ENCODE results near the gene TRPM8. TPM values are rescaled to one million over a fixed set of nuclear protein-coding genes. Genes with fewer than 3 reads are reported as not detected.
"Not testable (repeated sequence)": the region's sequence is repeated elsewhere in the genome, so short reads cannot be mapped to it uniquely, and the experiment has no call there.

TRPM8 gene
- total RNA-seq (2014; rRNA removed; shearing (Covaris generic)) = 0.31 TPM in 1 of 2 replicates, not detected in the other

DNA sequence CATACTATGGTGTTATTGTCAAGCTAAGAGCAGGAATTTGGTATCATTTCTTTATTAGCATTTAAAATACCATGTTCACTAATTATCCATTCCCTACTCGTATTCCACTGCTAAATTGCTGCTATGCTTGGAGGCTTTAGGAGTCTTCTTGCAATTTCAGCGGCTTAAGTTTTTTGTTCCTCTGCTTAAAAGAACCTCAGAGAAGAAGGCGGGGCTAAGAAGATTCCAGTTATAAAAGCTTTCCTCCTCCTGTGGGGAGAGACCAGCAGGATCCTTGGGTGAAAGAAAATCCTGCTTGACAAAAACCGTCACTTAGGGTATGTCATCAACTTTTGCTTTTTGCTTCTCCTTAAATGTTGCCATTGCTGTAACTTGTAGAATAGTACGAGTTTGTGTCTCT is at the start of gene TRPM8:
Gene TRPM8 (plus strand): TSS at position 258 of the 400 bp plus-strand sequence. CDS start 9,165 bp downstream, outside the sequence.
- no peaks in the 10 kb centered on the region for H3K36me3 ChIP-seq (replicated peaks; ENCODE audit: control insufficient read depth, insufficient read depth, low read length)
- H3K4me3 ChIP-seq (ENCODE audit: insufficient read depth, low read depth, low read length) = no peak within 1 kb of the TSS
- peak; percentile 57 for DNase-seq
- no peaks in the 10 kb centered on the region for H3K27me3 ChIP-seq (ENCODE audit: control insufficient read depth, insufficient read depth, low read length)

DNA sequence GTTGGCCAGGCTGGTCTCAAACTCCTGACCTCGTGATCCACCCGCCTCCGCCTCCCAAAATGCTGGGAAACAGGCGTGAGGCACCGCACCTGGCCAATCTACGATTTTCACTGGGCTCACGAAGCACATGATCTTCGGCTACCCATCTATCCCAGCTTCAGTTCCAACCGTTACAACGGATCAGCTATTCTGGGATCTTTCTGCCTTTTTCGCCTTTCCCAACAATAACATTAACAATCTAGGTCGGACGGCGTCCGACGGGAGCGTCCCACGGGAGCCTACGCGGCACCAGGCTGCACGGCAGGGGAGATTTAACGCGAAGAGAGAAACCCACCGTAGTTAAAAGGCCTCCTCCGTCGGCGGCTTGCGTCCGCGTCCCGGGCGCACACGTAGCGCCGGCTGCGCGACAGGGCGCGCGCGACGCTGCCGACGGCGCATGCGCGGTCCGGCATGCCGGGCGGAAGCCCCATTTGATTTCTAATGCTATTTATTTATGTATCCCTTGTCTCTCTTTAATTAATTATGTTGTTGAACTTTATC is 49.1 kb upstream of the TRPM8 start, which contains the start of gene MSL3B:
Gene MSL3B (minus strand): TSS at position 394 of the 540 bp plus-strand sequence.
- Histone ChIP-seq H3K27me3 (ENCODE audit: control insufficient read depth, insufficient read depth, low read length) (no peaks in the 10 kb centered on the region; the same call in 1 of the 2 replicates), H3K4me3 (ENCODE audit: insufficient read depth, low read depth, low read length) (peak within 1 kb of the TSS; percentile 61)
- peak; percentile 90 for DNase-seq

DNA sequence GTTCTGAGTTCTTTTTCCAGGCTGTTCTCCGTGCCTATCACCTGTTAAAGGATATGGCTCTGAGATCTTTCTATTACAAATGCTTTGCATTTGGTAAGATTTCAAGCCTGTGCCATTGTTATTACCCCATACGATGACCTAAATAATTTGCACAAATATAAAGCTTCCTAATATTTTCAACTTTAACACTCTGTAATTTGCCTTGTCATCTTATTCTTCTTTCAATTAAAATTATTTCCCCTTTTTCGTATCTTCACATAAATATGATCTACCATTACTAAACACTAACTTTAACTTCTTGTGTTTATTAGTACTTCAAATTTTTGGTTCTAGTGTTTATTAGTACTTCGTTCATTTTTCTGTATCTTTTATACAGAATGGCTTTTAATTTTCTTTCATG is 45.7 kb upstream of the TRPM8 start:
- Histone ChIP-seq H3K36me3 (replicated peaks; ENCODE audit: control insufficient read depth, insufficient read depth, low read length) (peaks cover 6% of the 10 kb centered on the region), H3K27me3 (ENCODE audit: control insufficient read depth, insufficient read depth, low read length) (no peaks in the 10 kb centered on the region; the same call in 1 of the 2 replicates), H3K4me3 (ENCODE audit: insufficient read depth, low read depth, low read length) (no peak overlapping the region)
- DNase-seq = no peak

More for the DNA sequence above, 49.1 kb upstream of the TRPM8 start, which contains the start of gene MSL3B:
- peaks cover 7% of the 10 kb centered on the region for H3K36me3 ChIP-seq (replicated peaks; ENCODE audit: control insufficient read depth, insufficient read depth, low read length)

DNA sequence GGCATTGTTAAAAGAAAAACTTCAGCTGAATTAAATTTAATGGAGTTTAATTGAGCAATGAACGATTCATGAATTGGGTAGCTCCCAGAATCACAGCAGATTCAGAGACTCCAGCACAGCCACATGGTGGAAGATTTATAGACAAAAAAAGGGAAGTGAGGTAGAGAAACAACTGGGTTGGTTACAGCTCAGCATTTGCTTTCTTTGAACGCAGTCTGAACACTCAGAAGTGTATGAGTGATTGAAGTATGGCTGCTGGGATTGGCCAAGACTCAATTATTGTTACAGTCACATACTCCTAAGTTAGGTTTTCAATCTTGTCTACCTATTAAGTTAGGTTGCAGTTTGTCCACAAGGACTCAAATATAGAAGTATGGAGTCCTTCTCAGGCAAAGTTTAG is 45.0 kb upstream of the TRPM8 start:
- H3K4me3 ChIP-seq (ENCODE audit: insufficient read depth, low read depth, low read length); H3K27me3 ChIP-seq (ENCODE audit: control insufficient read depth, insufficient read depth, low read length); DNase-seq; H3K36me3 ChIP-seq (replicated peaks; ENCODE audit: control insufficient read depth, insufficient read depth, low read length): not testable (repeated sequence)

DNA sequence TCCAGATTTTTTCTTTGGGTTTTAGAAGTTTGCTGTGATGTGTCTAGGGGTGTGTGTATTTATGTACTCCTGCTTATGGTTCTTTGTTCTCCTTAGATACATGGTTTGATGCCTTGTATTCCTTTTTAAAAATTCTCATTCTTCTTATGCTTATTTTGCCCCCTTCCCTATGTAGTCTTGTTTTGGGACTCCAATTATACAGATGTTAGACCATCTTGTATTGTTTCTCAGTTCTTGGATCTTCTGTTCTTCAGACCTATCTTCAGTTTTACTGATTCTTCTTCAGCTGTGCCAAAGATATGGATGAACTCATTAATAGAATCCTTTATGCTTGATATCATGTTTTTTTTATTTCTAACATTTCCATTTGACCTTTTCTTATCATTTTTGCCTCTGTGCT is 34.8 kb upstream of the TRPM8 start:
- no peak for DNase-seq
- no peaks in the 10 kb centered on the region for H3K27me3 ChIP-seq (ENCODE audit: control insufficient read depth, insufficient read depth, low read length)
- no peak overlapping the region for H3K4me3 ChIP-seq (ENCODE audit: insufficient read depth, low read depth, low read length)
- H3K36me3 ChIP-seq (replicated peaks; ENCODE audit: control insufficient read depth, insufficient read depth, low read length) = no peaks in the 10 kb centered on the region

DNA sequence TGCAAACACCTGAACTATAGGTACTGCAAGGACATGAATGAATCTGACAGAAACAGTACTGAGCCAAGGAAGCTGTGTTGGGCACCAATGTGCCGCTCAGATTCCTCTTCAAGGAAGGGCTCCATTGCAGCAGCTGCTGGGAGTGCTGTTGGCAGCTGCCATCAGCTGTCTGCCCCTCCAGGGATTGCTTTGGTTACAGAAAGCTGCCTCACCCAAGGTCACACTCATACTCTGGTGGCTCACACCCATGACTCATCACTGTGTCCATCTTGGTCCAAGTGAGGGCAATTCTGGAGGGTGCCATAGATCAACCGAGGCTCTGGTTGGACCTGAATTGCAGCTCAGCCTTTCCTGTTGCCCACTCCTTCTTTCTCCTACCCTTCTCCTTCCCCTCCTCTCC is 24.4 kb upstream of the TRPM8 start:
- no peaks in the 10 kb centered on the region for H3K36me3 ChIP-seq (replicated peaks; ENCODE audit: control insufficient read depth, insufficient read depth, low read length)
- H3K27me3 ChIP-seq (ENCODE audit: control insufficient read depth, insufficient read depth, low read length) = no peaks in the 10 kb centered on the region
- H3K4me3 ChIP-seq (ENCODE audit: insufficient read depth, low read depth, low read length) = no peak overlapping the region
- DNase-seq = no peak

GRCh38 chr2:233896253-233896652 is 20.9 kb upstream of the TRPM8 start:
- not testable (repeated sequence) for H3K4me3 ChIP-seq (ENCODE audit: insufficient read depth, low read depth, low read length); H3K27me3 ChIP-seq (ENCODE audit: control insufficient read depth, insufficient read depth, low read length); DNase-seq; H3K36me3 ChIP-seq (replicated peaks; ENCODE audit: control insufficient read depth, insufficient read depth, low read length)

DNA sequence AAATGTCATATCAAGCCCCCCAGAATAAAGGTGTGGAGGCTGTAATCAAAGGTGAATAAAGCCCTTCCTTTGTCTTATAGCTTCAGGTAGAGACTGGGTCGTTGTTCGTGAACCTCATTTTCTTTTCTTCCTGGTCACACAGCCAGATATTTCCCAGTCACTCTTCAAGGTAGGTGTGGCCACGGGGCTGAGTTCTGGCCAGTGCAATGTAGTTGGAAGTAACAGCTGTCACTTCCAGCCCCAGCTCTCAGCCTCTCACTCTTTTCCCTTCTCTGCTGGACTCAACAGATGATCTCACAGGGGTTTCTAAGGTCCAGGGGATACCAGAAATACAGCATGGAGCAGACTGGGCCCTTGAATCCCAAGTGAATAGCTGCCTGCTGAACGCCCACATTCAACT is 15.8 kb upstream of the TRPM8 start:
- no peak for DNase-seq
- H3K27me3 ChIP-seq (ENCODE audit: control insufficient read depth, insufficient read depth, low read length) = no peaks in the 10 kb centered on the region
- H3K4me3 ChIP-seq (ENCODE audit: insufficient read depth, low read depth, low read length) = no peak overlapping the region
- H3K36me3 ChIP-seq (replicated peaks; ENCODE audit: control insufficient read depth, insufficient read depth, low read length) = no peaks in the 10 kb centered on the region

DNA sequence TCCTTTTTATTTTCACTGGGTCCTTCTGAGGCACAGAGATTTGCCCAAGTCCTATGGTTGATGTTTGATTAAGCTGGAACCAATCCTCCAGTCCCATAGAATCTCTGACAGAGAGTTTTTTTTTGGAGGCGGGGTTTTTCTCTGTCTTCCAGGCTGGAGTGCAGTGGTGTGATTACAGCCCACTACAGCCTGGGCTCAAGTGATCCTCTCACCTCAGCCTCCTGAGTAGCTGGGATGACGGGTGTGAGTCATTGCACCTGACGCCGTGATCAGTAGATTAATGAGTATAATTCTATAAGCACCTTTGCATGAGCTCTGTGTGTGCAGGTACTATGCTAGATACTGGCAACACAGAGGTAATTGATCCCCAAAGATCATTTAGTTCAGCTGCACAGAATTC is 15.3 kb upstream of the TRPM8 start:
- no peak for DNase-seq
- no peaks in the 10 kb centered on the region for H3K27me3 ChIP-seq (ENCODE audit: control insufficient read depth, insufficient read depth, low read length)
- H3K36me3 ChIP-seq (replicated peaks; ENCODE audit: control insufficient read depth, insufficient read depth, low read length) = no peaks in the 10 kb centered on the region
- H3K4me3 ChIP-seq (ENCODE audit: insufficient read depth, low read depth, low read length) = no peak overlapping the region

DNA sequence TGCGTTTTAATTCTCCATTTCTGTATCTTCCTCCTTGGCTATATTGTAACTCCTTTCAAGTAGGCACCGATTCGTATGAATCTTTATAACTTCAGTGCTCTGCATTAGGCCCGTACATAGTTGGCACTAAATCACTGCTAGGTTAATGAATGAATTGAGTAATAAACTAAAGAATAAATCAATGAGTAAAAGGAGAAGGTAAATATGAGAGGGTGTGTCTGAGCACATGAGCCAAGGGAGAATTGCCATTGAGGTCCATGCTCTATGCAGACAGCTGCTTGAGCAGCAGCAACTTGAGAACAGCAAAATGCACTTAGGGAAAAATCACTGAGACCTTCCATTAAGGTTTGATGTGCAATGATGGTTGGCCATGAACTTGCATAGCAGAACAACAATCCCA is 11.2 kb upstream of the TRPM8 start:
- no peak for DNase-seq
- Histone ChIP-seq H3K4me3 (ENCODE audit: insufficient read depth, low read depth, low read length) (no peak overlapping the region), H3K36me3 (replicated peaks; ENCODE audit: control insufficient read depth, insufficient read depth, low read length) (no peaks in the 10 kb centered on the region), H3K27me3 (ENCODE audit: control insufficient read depth, insufficient read depth, low read length) (no peaks in the 10 kb centered on the region)

DNA sequence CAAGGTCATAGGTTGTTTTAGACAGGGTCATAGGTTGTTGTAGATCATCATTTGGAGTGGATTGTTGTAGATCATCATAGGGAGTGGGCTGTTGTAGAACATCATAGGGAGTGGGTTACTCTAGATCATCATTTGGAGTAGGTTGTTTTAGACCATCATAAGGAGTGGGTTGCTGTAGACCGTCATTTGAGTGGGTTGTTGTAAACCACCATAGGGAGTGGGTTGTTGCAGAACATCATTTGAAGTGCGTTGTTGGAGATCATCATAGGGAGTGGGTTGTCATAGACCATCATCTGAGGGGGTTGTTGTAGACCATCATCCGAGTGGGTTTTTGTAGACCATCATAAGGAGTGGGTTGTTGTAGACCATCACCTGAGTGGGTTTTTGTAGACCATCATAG is 9.5 kb upstream of the TRPM8 start:
- no peak for DNase-seq
- H3K36me3 ChIP-seq (replicated peaks; ENCODE audit: control insufficient read depth, insufficient read depth, low read length) = no peaks in the 10 kb centered on the region
- H3K4me3 ChIP-seq (ENCODE audit: insufficient read depth, low read depth, low read length) = no peak overlapping the region
- H3K27me3 ChIP-seq (ENCODE audit: control insufficient read depth, insufficient read depth, low read length) = no peaks in the 10 kb centered on the region; the same call in 1 of the 2 replicates

DNA sequence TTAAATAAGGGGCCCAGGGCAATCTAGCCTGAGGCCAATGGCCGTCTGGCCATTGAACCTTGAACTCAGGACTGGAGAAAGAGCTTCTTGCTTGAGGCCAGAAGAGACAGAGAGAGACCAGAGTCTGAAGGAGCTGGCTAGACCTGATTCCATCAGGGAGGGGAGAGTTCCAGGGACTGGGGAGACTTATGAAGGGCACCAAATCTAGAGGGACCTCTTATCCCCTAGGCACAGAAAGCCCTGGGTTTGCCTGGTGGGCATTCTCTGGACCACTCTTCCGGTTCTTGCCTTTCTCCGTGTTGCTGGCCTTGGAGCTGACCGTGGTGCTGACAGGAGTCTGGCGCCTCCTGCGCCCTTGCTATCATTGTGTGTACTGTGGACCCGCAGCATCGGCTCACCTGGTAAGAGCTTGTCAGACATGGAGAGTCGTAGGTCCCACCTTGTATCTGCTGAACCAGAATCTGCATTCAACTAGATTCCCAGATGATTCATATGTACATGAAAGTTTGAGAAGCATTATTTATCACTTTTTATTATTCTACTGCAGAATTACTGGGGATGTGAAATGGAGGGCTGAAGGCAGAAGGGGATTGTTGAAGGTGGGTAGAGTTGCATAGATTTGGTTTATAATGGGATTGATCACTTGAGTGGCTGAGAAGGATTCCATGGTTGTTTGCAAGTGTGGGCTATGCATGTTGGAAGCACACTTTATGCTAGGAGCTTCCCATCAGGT is 4.3 kb upstream of the TRPM8 start:
- Histone ChIP-seq H3K36me3 (replicated peaks; ENCODE audit: control insufficient read depth, insufficient read depth, low read length) (no peaks in the 10 kb centered on the region), H3K4me3 (ENCODE audit: insufficient read depth, low read depth, low read length) (no peak overlapping the region), H3K27me3 (ENCODE audit: control insufficient read depth, insufficient read depth, low read length) (no peaks in the 10 kb centered on the region; the same call in 1 of the 2 replicates)
- peak; percentile 58 for DNase-seq

- Histone ChIP-seq H3K4me3 (ENCODE audit: insufficient read depth, low read depth, low read length) (no peak overlapping the region), H3K27me3 (ENCODE audit: control insufficient read depth, insufficient read depth, low read length) (no peaks in the 10 kb centered on the region; the same call in 1 of the 2 replicates), H3K36me3 (replicated peaks; ENCODE audit: control insufficient read depth, insufficient read depth, low read length) (no peaks in the 10 kb centered on the region)
- peak; percentile 26 for DNase-seq
Measured at GRCh38 chr2:233915128-233915527, 2.0 kb upstream of the TRPM8 start.

GRCh38 chr2:233919319-233919718 is 2.1 kb downstream of the TRPM8 start:
- H3K4me3 ChIP-seq (ENCODE audit: insufficient read depth, low read depth, low read length) = no peak overlapping the region
- DNase-seq = no peak
- H3K27me3 ChIP-seq (ENCODE audit: control insufficient read depth, insufficient read depth, low read length) = no peaks in the 10 kb centered on the region
- H3K36me3 ChIP-seq (replicated peaks; ENCODE audit: control insufficient read depth, insufficient read depth, low read length) = no peaks in the 10 kb centered on the region

- DNase-seq = no peak
- H3K36me3 ChIP-seq (replicated peaks; ENCODE audit: control insufficient read depth, insufficient read depth, low read length) = no peaks in the 10 kb centered on the region
- no peaks in the 10 kb centered on the region for H3K27me3 ChIP-seq (ENCODE audit: control insufficient read depth, insufficient read depth, low read length)
- H3K4me3 ChIP-seq (ENCODE audit: insufficient read depth, low read depth, low read length) = no peak overlapping the region
Measured at GRCh38 chr2:233919938-233920337, 2.8 kb downstream of the TRPM8 start.
